HG03342 (cell line): ENCODE measurements around the gene MRPS27.
"Not testable (repeated sequence)": the region's sequence is repeated elsewhere in the genome, so short reads cannot be mapped to it uniquely, and the experiment has no call there.

Experiments
- ATAC-seq: cut with Tn5 transposase; IDR thresholded peaks from one replicate; pipeline ENCODE4 v1.9.1; 2021; ENCODE audit warnings: mild to moderate bottlenecking, moderate library complexity; ENCODE audit not compliant: unreplicated experiment

The MRPS27 gene

GRCh38 chr5:72177538-72177937, 142.5 kb downstream of the MRPS27 start:
- no peak for ATAC-seq

DNA sequence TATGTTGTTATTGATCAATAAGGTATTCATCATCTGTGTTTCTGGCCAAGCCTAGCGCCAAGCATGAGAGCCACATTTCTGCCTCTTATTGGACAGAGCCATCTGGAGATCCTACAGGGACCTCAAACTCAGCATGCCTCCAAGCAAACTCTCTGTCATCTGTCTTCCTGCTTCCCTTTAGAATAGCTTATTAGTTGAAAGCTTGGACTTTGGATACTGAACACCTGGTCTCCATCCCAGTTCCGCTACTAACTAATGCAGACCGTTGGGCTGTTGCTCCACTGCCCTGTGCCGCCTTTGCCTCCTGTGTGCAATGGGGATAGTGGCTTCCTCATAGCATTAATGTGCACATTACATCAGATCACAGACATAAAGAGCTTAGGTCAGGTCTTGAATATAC, 147.3 kb downstream of the MRPS27 start:
- ATAC-seq = no peak

GRCh38 chr5:72171667-72172066, 148.4 kb downstream of the MRPS27 start:
- ATAC-seq = no peak

DNA sequence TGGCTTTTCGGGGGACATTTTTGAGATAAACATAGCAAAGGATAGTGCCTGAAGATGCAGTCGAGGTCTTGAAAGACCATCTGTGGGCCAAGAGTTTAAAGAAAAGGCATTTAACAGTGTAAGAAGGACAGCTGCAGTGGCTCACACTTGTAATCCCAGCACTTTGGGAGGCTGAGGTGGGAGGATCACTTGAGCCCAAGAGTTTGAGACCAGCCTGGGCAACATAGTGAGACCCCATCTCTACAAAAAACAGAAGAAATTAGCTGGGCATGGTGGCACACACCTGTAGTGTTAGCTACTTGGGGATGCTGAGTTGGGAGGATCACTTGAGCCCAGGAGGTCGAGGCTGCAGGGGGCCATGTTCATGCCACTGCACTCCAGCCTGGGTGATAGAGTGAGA, 148.9 kb downstream of the MRPS27 start:
- not testable (repeated sequence) for ATAC-seq

- ATAC-seq = no peak
These were observed 149.9 kb downstream of the MRPS27 start for GRCh38 chr5:72170101-72170500.
